IPS DF 6.9 (cell line): ENCODE measurements around the gene NKAIN2.
"Not testable (repeated sequence)": the region's sequence is repeated elsewhere in the genome, so short reads cannot be mapped to it uniquely, and the experiment has no call there.

ENCODE experiments used
- DNase-seq: peaks from one replicate; pipeline ENCODE4 v3.0.0-alpha.2; 2013; ENCODE audit warnings: low read depth, low spot score
- H3K27ac ChIP-seq: one replicate; pipeline ENCODE4 v1.5.1; 2013; ENCODE audit warnings: low read length, control low read depth
- H3K27me3 ChIP-seq: 2 replicates; pipeline ENCODE4 v1.6.1; 2013; ENCODE audit warnings: mild to moderate bottlenecking, low read length; ENCODE audit not compliant: control insufficient read depth, insufficient read depth
- H3K36me3 ChIP-seq: 2 replicates; pipeline ENCODE4 v1.6.1; 2013; ENCODE audit warnings: low read length; ENCODE audit not compliant: control insufficient read depth, insufficient read depth
- H3K4me1 ChIP-seq: 2 replicates; pipeline ENCODE4 v1.6.1; 2013; ENCODE audit warnings: low read length; ENCODE audit not compliant: control insufficient read depth, insufficient read depth
- H3K4me3 ChIP-seq: 2 replicates; pipeline ENCODE4 v1.5.1; 2013; ENCODE audit warnings: mild to moderate bottlenecking, low read length
- H3K9me3 ChIP-seq: 2 replicates; pipeline ENCODE4 v1.6.1; 2013; ENCODE audit warnings: low read length, inconsistent platforms; ENCODE audit not compliant: control insufficient read depth, insufficient read depth
- WGBS: extraction: QIAGEN DNeasy Blood & Tissue Kit; methylation state at CpG from one replicate; pipeline ENCODE4 v1.1.7; 2013; ENCODE audit warnings: mixed read lengths, missing lambda C conversion rate; ENCODE audit not compliant: insufficient read length, insufficient coverage; 5-methylcytosine and 5-hydroxymethylcytosine counted together

The NKAIN2 gene

GRCh38 chr6:124410425-124410824 lies 606.8 kb downstream of the NKAIN2 start:
- not testable (repeated sequence) for H3K9me3 ChIP-seq, DNase-seq, H3K4me1 ChIP-seq, H3K27ac ChIP-seq, H3K4me3 ChIP-seq, H3K27me3 ChIP-seq, H3K36me3 ChIP-seq
- no CpG with 5 or more reads among the region's 4 CpGs for WGBS

DNA sequence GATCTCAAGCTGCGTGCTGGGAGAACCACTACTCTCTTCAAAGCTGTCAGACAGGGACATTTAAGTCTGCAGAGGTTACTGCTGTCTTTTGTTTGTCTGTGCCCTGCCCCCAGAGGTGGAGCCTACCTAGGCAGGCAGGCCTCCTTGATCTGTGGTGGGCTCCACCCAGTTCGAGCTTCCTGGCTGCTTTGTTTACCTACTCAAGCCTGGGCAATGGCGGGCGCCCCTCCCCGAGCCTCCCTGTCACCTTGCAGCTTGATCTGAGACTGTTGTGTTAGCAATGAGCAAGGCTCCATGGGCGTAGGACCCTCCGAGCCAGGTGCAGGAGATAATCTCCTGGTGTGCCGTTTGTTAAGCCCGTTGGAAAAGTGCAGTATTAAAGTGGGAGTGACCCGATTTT lies 609.0 kb downstream of the NKAIN2 start:
- not testable (repeated sequence) for H3K27ac ChIP-seq, H3K36me3 ChIP-seq, H3K4me3 ChIP-seq, DNase-seq, H3K27me3 ChIP-seq, H3K4me1 ChIP-seq, H3K9me3 ChIP-seq
- WGBS: no CpG with 5 or more reads among the region's 10 CpGs

DNA sequence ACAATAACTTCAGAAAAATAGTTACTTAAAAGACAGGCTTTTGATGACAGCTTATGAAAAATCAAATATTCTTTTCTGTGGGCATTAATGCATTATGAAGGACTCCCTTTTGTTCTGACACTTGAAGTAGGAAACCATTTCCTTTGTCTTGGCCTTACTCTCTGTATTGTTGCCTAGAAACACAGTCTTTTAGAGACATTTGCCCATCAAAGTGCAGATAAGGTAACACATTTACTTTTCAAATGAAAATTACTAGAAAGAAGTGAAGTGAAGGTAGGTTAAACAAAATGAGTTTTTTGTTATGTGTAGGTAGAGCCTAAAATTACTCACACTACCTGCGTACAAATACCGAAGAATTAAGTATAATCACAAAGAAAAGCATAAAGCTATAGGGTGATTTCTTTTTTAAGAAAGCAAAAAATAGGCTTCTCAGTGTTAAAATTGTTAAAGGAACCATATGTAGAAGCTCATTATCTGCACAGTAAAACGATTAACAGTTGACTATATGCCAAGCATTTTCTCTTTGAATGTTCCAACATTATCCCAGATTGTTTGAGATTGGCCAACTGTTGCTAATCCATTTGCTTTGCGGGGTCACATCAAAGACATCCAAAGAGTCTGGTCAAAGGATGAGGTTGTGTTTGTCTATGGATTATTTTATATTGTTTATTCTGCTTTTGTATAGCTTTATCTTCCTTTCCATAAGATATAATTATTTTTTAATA lies 616.6 kb downstream of the NKAIN2 start:
- no peak overlapping the region for H3K27ac ChIP-seq
- DNase-seq: no peak
- no peaks in the 10 kb centered on the region for H3K9me3 ChIP-seq

DNA sequence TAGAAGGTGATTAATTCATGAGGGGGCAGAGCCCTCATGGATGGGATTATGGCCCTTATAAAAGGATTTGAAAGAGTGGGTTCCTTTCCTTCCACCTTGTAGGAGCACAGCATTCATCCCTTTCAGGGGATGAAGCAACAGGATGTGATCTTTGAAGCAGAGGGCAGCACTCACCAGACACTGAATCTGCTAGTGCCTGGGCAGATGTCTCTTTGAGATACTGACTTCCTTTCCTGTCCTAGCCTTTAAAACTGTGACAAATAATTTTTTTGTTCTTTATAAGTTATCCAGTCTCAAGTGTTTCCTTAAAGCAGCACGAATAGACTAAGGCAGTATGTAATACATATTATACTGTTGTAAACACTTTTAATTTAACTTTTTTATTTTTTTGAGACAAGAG lies 620.0 kb downstream of the NKAIN2 start:
- no peak for DNase-seq
- no peaks in the 10 kb centered on the region for H3K36me3 ChIP-seq
- no CpG with 5 or more reads among the region's 1 CpG for WGBS

More for the DNA sequence above, 616.6 kb downstream of the NKAIN2 start:
- no peaks in the 10 kb centered on the region; the same call in 1 of the 2 replicates for H3K27me3 ChIP-seq
- no peak overlapping the region for H3K4me3 ChIP-seq
- no peaks in the 10 kb centered on the region for H3K36me3 ChIP-seq
- WGBS: no CpG with 5 or more reads among the region's 4 CpGs
- no peaks in the 10 kb centered on the region for H3K4me1 ChIP-seq

GRCh38 chr6:124430740-124431318 lies 627.2 kb downstream of the NKAIN2 start:
- no peaks in the 10 kb centered on the region for H3K4me1 ChIP-seq
- H3K36me3 ChIP-seq: no peaks in the 10 kb centered on the region
- no peaks in the 10 kb centered on the region for H3K9me3 ChIP-seq
- no peak for DNase-seq
- H3K27ac ChIP-seq: no peak overlapping the region
- no peak overlapping the region for H3K4me3 ChIP-seq
- no CpG with 5 or more reads among the region's 7 CpGs for WGBS
- no peaks in the 10 kb centered on the region for H3K27me3 ChIP-seq

More for the DNA sequence above, 620.0 kb downstream of the NKAIN2 start:
- Histone ChIP-seq H3K4me3 (no peak overlapping the region), H3K27me3 (no peaks in the 10 kb centered on the region), H3K27ac (no peak overlapping the region), H3K9me3 (no peaks in the 10 kb centered on the region), H3K4me1 (no peaks in the 10 kb centered on the region)

GRCh38 chr6:124432620-124433019 lies 629.0 kb downstream of the NKAIN2 start:
- no peaks in the 10 kb centered on the region for H3K36me3 ChIP-seq
- WGBS: no CpG with 5 or more reads among the region's 1 CpG
- H3K4me3 ChIP-seq: no peak overlapping the region

GRCh38 chr6:124433387-124434160 lies 629.9 kb downstream of the NKAIN2 start:
- Histone ChIP-seq H3K36me3 (no peaks in the 10 kb centered on the region), H3K4me1 (no peaks in the 10 kb centered on the region), H3K4me3 (no peak overlapping the region), H3K27ac (no peak overlapping the region), H3K9me3 (no peaks in the 10 kb centered on the region), H3K27me3 (no peaks in the 10 kb centered on the region)
- no peak for DNase-seq
- WGBS: no CpG with 5 or more reads among the region's 6 CpGs

More at GRCh38 chr6:124432620-124433019, 629.0 kb downstream of the NKAIN2 start:
- H3K27ac ChIP-seq: no peak overlapping the region
- DNase-seq: no peak
- H3K27me3 ChIP-seq: no peaks in the 10 kb centered on the region
- H3K4me1 ChIP-seq: no peaks in the 10 kb centered on the region
- H3K9me3 ChIP-seq: no peaks in the 10 kb centered on the region

GRCh38 chr6:124434421-124434820 lies 630.8 kb downstream of the NKAIN2 start:
- no CpG with 5 or more reads among the region's 2 CpGs for WGBS
- Histone ChIP-seq H3K27ac (no peak overlapping the region), H3K36me3 (no peaks in the 10 kb centered on the region), H3K4me1 (no peaks in the 10 kb centered on the region), H3K27me3 (no peaks in the 10 kb centered on the region), H3K9me3 (no peaks in the 10 kb centered on the region), H3K4me3 (no peak overlapping the region)
- no peak for DNase-seq

GRCh38 chr6:124436803-124437202 lies 633.1 kb downstream of the NKAIN2 start:
- Histone ChIP-seq H3K9me3 (no peaks in the 10 kb centered on the region), H3K36me3 (no peaks in the 10 kb centered on the region), H3K27me3 (no peaks in the 10 kb centered on the region), H3K4me3 (no peak overlapping the region), H3K27ac (no peak overlapping the region), H3K4me1 (no peaks in the 10 kb centered on the region)
- WGBS: no CpG with 5 or more reads among the region's 3 CpGs
- no peak for DNase-seq

GRCh38 chr6:124438546-124439065 lies 634.9 kb downstream of the NKAIN2 start:
- DNase-seq: no peak
- no CpG with 5 or more reads among the region's 4 CpGs for WGBS
- H3K27me3 ChIP-seq: no peaks in the 10 kb centered on the region
- H3K4me1 ChIP-seq: no peaks in the 10 kb centered on the region
- H3K36me3 ChIP-seq: no peaks in the 10 kb centered on the region
- no peaks in the 10 kb centered on the region for H3K9me3 ChIP-seq
- H3K27ac ChIP-seq: no peak overlapping the region
- no peak overlapping the region for H3K4me3 ChIP-seq
